Mesothelial cell of epicardium (in vitro differentiated cells): ENCODE measurements around the gene WDR83. TPM values are rescaled to one million over a fixed set of nuclear protein-coding genes. Genes with fewer than 3 reads are reported as not detected.

Source experiments
- DNase-seq, 2 experiments: peaks; one replicate each; pipeline ENCODE4 v3.0.0; 2021; ENCODE audit warnings: low spot score in 2 of 2; ENCODE audit not compliant: unreplicated experiment in 2 of 2
- H3K27ac Mint-ChIP-seq: 2 replicates; pipeline ENCODE4 v1.8.0; 2021; ENCODE audit warnings: mixed read lengths
- H3K27me3 Mint-ChIP-seq: 2 replicates; pipeline ENCODE4 v1.8.0; 2021; ENCODE audit warnings: low read depth, mixed read lengths
- H3K36me3 Mint-ChIP-seq: 2 replicates; pipeline ENCODE4 v1.8.0; 2021; ENCODE audit warnings: mixed read lengths
- H3K4me1 Mint-ChIP-seq: 2 replicates; pipeline ENCODE4 v1.8.0; 2021; ENCODE audit warnings: mixed read lengths
- H3K4me3 Mint-ChIP-seq: 2 replicates; pipeline ENCODE4 v1.8.0; 2021; ENCODE audit warnings: mild to moderate bottlenecking, moderate library complexity, mixed read lengths
- H3K9me3 Mint-ChIP-seq: 2 replicates; pipeline ENCODE4 v1.8.0; 2021; ENCODE audit warnings: mixed read lengths
- CTCF ChIP-seq: fragments of 200-600 bp; sonication (generic); IDR thresholded peaks from one replicate; pipeline ENCODE4 v1.5.0; 2021; ENCODE audit warnings: antibody characterized with exemption; ENCODE audit not compliant: unreplicated experiment
- total RNA-seq: library from RNA; stranded (reverse); gene quantifications from 3 replicates; pipeline ENCODE4 v1.2.1, GENCODE V29; 2021

Gene WDR83
- total RNA-seq, 1 donor from 2014 or later, result 13.6 TPM

- H3K36me3 Mint-ChIP-seq, result peaks cover 68% of the 10 kb centered on the region
- no peak for TF ChIP-seq CTCF
- H3K4me1 Mint-ChIP-seq, result no peaks in the 10 kb centered on the region
- H3K27ac Mint-ChIP-seq, result no peak overlapping the region
- no peak overlapping the region for H3K4me3 Mint-ChIP-seq
- peaks cover 26% of the 10 kb centered on the region for H3K9me3 Mint-ChIP-seq
- DNase-seq, result no peak
- H3K27me3 Mint-ChIP-seq, result no peaks in the 10 kb centered on the region
Measured at GRCh38 chr19:12628040-12629022, 38.3 kb upstream of the WDR83 start.

GRCh38 chr19:12629215-12629614 is 37.4 kb upstream of the WDR83 start:
- H3K36me3 Mint-ChIP-seq, result peaks cover 67% of the 10 kb centered on the region
- H3K4me1 Mint-ChIP-seq, result no peaks in the 10 kb centered on the region
- no peaks in the 10 kb centered on the region for H3K27me3 Mint-ChIP-seq
- TF ChIP-seq CTCF, result no peak
- no peak for DNase-seq
- H3K4me3 Mint-ChIP-seq, result no peak overlapping the region
- H3K27ac Mint-ChIP-seq, result no peak overlapping the region
- peaks cover 23% of the 10 kb centered on the region for H3K9me3 Mint-ChIP-seq

GRCh38 chr19:12636631-12637030 is 30.0 kb upstream of the WDR83 start:
- TF ChIP-seq CTCF, result no peak
- peaks cover 4% of the 10 kb centered on the region for H3K4me1 Mint-ChIP-seq
- no peaks in the 10 kb centered on the region for H3K9me3 Mint-ChIP-seq

GRCh38 chr19:12638611-12639182 is 27.9 kb upstream of the WDR83 start:
- DNase-seq, result no peak

More at GRCh38 chr19:12636631-12637030, 30.0 kb upstream of the WDR83 start:
- H3K27me3 Mint-ChIP-seq, result no peaks in the 10 kb centered on the region
- DNase-seq, result no peak
- no peak overlapping the region for H3K4me3 Mint-ChIP-seq
- no peak overlapping the region for H3K27ac Mint-ChIP-seq
- peaks cover 13% of the 10 kb centered on the region for H3K36me3 Mint-ChIP-seq

More at GRCh38 chr19:12638611-12639182, 27.9 kb upstream of the WDR83 start:
- Mint-ChIP-seq H3K27me3 (no peaks in the 10 kb centered on the region), H3K4me3 (no peak overlapping the region), H3K27ac (no peak overlapping the region), H3K36me3 (no peaks in the 10 kb centered on the region), H3K9me3 (no peaks in the 10 kb centered on the region), H3K4me1 (peaks cover 4% of the 10 kb centered on the region)
- no peak for TF ChIP-seq CTCF
